Keratinocyte (primary cell): ENCODE measurements around the gene AIRE. TPM values are rescaled to one million over a fixed set of nuclear protein-coding genes. Genes with fewer than 3 reads are reported as not detected.

Experiments used
- DNase-seq: peaks from one replicate; pipeline ENCODE4 v3.0.0-alpha.2; 2011; ENCODE audit warnings: low read depth, missing footprints, low spot score
- FAIRE-seq: peaks from 2 replicates; lab custom pipeline; 2011; peaks lifted over from hg19 to GRCh38; lab: Jason Lieb, UNC
- H2AFZ ChIP-seq: 2 replicates; pipeline ENCODE4 v1.6.0; 2012; ENCODE audit warnings: low read length, control low read depth, inconsistent platforms; ENCODE audit not compliant: control insufficient read depth
- H3K27ac ChIP-seq: 2 replicates; pipeline ENCODE4 v1.5.1; 2011; ENCODE audit warnings: low read length; ENCODE audit not compliant: control insufficient read depth, insufficient read depth
- H3K27me3 ChIP-seq: 3 replicates; pipeline ENCODE4 v1.6.0; 2011; ENCODE audit warnings: low read length; ENCODE audit not compliant: control insufficient read depth, insufficient read depth; ENCODE audit errors: extremely low read depth
- H3K36me3 ChIP-seq, 2 experiments: 2 replicates in 1 of 2; 3 replicates in 1 of 2; pipeline ENCODE4 v1.5.1; 2011; ENCODE audit warnings: low read length in 2 of 2, mild to moderate bottlenecking in 1 of 2; ENCODE audit not compliant: control insufficient read depth in 2 of 2, insufficient read depth in 2 of 2; ENCODE audit errors: extremely low read depth in 1 of 2
- H3K4me1 ChIP-seq: 3 replicates; pipeline ENCODE4 v1.5.1; 2011; ENCODE audit warnings: low read length; ENCODE audit not compliant: control insufficient read depth, insufficient read depth; ENCODE audit errors: extremely low read depth
- H3K4me2 ChIP-seq: 3 replicates; pipeline ENCODE4 v1.6.0; 2011; ENCODE audit warnings: low read depth, low read length; ENCODE audit not compliant: control insufficient read depth, insufficient read depth; ENCODE audit errors: extremely low read depth
- H3K4me3 ChIP-seq, 3 experiments: fragments of 200-600 bp in 1 of 3; sonication (generic) in 1 of 3; 2 replicates in 2 of 3; 3 replicates in 1 of 3; pipeline ENCODE4 v1.5.1; 2011 to 2016; ENCODE audit warnings: low read length in 3 of 3, mild to moderate bottlenecking in 3 of 3, control low read depth in 2 of 3, inconsistent platforms in 1 of 3, low read depth in 1 of 3, mixed read lengths in 1 of 3, mixed run types in 1 of 3, moderate library complexity in 1 of 3; ENCODE audit not compliant: control insufficient read depth in 2 of 3, insufficient read depth in 2 of 3; ENCODE audit errors: extremely low read depth in 1 of 3
- H3K79me2 ChIP-seq: 2 replicates; pipeline ENCODE4 v1.6.0; 2012; ENCODE audit warnings: low read length; ENCODE audit not compliant: control insufficient read depth, insufficient read depth
- H3K9ac ChIP-seq: 3 replicates; pipeline ENCODE4 v1.6.0; 2011; ENCODE audit warnings: low read length; ENCODE audit not compliant: control insufficient read depth, insufficient read depth; ENCODE audit errors: extremely low read depth
- H3K9me1 ChIP-seq: 3 replicates; pipeline ENCODE4 v1.6.0; 2011; ENCODE audit warnings: low read length; ENCODE audit not compliant: control insufficient read depth, insufficient read depth; ENCODE audit errors: extremely low read depth
- H3K9me3 ChIP-seq: 2 replicates; pipeline ENCODE4 v1.5.1; 2012; ENCODE audit warnings: low read depth, low read length; ENCODE audit not compliant: control insufficient read depth
- H4K20me1 ChIP-seq: 3 replicates; pipeline ENCODE4 v1.6.0; 2011; ENCODE audit warnings: low read length; ENCODE audit not compliant: control insufficient read depth, insufficient read depth; ENCODE audit errors: extremely low read depth
- EZH2 ChIP-seq: IDR thresholded peaks from one replicate; pipeline ENCODE4 v1.6.1; 2012; ENCODE audit warnings: inconsistent platforms, mild to moderate bottlenecking, low read length, moderate library complexity
- dilution Hi-C: fragments of 300-500 bp; cut with MboI; formaldehyde crosslinking; loops from one replicate; pipeline ENCODE4 v1.7.0; 2020; ENCODE audit warnings: low sequenced_read_pairs; ENCODE audit not compliant: extremely low pct_ligation_motif_present
- polyA plus RNA-seq, 5 experiments: library from polyadenylated mRNA; depleted of rRNA in 3 of 5; stranded (reverse) in 3 of 5; stranded (forward) in 1 of 5; unstranded in 1 of 5; fragments of >200 nt; gene quantifications; 1 replicate in 1 of 5; 2 replicates in 3 of 5; 3 replicates in 1 of 5; pipeline versions ENCODE4 v1.2.1 to v1.2.3, GENCODE V29; 2011 to 2012; ENCODE audit warnings: missing spikeins in 2 of 5, low read depth in 1 of 5, low replicate concordance in 1 of 5
- TF ChIP-seq, protein P1 (sequence below), 3 experiments: IDR thresholded peaks in 1 of 3; conservative IDR thresholded peaks in 1 of 3; optimal IDR thresholded peaks in 1 of 3; 2 replicates in 2 of 3; 3 replicates in 1 of 3; pipeline versions ENCODE3 to v1.5.1; 2011; ENCODE audit warnings: low read length in 3 of 3, mild to moderate bottlenecking in 3 of 3, moderate library complexity in 2 of 3, control low read depth in 1 of 3, inconsistent platforms in 1 of 3; ENCODE audit not compliant: insufficient read depth in 2 of 3; ENCODE audit errors: extremely low read depth in 1 of 3

AIRE gene
- polyA plus RNA-seq, 1 donor (not counting 4 experiments of a cell fraction or from before 2014, with no cell fraction given) = not detected

DNA sequence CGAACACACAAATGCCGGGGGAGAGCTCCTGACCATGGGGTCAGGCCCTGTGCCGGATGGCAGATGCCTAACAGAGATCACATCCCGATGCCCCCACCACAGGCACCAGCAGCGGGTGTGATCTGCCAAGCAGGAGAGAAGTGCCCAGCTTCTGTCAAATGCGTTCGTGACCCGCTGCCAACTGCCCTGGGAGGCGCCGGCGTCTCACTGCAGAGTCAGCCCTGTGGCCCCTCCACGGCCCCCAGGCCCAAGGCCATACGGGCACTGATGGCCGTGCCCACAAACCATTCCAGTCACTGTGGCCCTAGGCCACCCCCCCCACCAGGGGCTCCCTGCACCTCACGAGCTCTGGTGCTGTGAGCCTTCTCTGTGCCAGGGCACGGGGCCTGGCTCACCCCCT, 45.5 kb downstream of the AIRE start:
- dilution Hi-C loops = no loop called here
- Histone ChIP-seq H4K20me1 (no peaks in the 10 kb centered on the region), H3K4me2 (no peak overlapping the region), H3K9ac (no peak overlapping the region), H3K9me3 (no peaks in the 10 kb centered on the region), H3K27ac (no peak overlapping the region), H3K9me1 (no peaks in the 10 kb centered on the region), H3K4me1 (no peaks in the 10 kb centered on the region), H3K79me2 (no peaks in the 10 kb centered on the region), H3K27me3 (no peaks in the 10 kb centered on the region), H3K36me3 (peaks cover 2 to 3% of the 10 kb centered on the region in 2 experiments), H3K4me3 (no peak overlapping the region), H2AFZ (no peak overlapping the region)
- no peak for TF ChIP-seq EZH2
- TF ChIP-seq, protein P1, sequence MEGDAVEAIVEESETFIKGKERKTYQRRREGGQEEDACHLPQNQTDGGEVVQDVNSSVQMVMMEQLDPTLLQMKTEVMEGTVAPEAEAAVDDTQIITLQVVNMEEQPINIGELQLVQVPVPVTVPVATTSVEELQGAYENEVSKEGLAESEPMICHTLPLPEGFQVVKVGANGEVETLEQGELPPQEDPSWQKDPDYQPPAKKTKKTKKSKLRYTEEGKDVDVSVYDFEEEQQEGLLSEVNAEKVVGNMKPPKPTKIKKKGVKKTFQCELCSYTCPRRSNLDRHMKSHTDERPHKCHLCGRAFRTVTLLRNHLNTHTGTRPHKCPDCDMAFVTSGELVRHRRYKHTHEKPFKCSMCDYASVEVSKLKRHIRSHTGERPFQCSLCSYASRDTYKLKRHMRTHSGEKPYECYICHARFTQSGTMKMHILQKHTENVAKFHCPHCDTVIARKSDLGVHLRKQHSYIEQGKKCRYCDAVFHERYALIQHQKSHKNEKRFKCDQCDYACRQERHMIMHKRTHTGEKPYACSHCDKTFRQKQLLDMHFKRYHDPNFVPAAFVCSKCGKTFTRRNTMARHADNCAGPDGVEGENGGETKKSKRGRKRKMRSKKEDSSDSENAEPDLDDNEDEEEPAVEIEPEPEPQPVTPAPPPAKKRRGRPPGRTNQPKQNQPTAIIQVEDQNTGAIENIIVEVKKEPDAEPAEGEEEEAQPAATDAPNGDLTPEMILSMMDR (optimal IDR thresholded peaks at IDR 0.05 in 1 of 3, IDR thresholded peaks at IDR 0.05 in 1 of 3, conservative IDR thresholded peaks at IDR 0.05 in 1 of 3; ENCODE audit: extremely low read depth in 1 of 3, insufficient read depth in 2 of 3, low read length in 3 of 3) = no peak
- DNase-seq = no peak
- FAIRE-seq = no peak

DNA sequence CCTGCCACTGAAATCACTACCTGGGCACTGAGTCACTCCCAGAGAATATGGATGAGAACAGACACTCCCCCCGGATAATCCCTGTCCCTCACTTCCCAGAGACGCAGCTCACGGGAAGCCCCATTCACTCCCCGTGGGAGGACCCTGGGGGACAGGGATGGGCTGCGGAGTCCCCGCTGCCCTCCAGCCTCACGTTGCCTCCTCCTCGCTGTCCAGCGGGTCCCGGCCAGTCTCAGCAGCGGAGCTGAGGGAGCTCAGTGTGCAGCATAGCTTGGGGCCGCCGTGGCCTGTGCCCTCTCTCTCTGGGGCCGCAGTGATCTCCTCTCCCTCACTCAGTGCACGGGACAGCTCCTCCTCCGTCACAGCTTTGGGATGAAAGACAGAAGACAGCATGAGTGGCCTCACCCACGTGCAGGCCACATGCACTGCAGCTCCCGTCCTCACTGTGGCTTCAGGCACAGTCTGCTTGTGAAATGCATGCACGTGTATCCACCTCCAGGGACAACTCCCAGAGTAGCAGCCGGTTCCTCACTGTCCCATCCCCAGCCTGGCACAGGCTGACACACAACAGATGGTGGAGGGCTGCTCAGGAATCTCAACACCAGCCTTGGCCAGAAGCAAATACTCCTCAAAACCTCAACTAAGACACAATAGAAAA, 46.1 kb downstream of the AIRE start:
- no peak overlapping the region for H3K4me2 ChIP-seq
- dilution Hi-C loops = no loop called here
- no peaks in the 10 kb centered on the region for H3K4me1 ChIP-seq
- peaks cover 2% of the 10 kb centered on the region in 2 experiments for H3K36me3 ChIP-seq
- no peak overlapping the region for H3K27ac ChIP-seq
- no peaks in the 10 kb centered on the region for H4K20me1 ChIP-seq
- TF ChIP-seq, protein P1 (optimal IDR thresholded peaks at IDR 0.05 in 1 of 3, IDR thresholded peaks at IDR 0.05 in 1 of 3, conservative IDR thresholded peaks at IDR 0.05 in 1 of 3; ENCODE audit: extremely low read depth in 1 of 3, insufficient read depth in 2 of 3, low read length in 3 of 3) = no peak
- TF ChIP-seq EZH2 = no peak
- FAIRE-seq (no peak), DNase-seq (no peak)
- no peak overlapping the region for H2AFZ ChIP-seq
- H3K9me1 ChIP-seq = no peaks in the 10 kb centered on the region
- H3K27me3 ChIP-seq = no peaks in the 10 kb centered on the region
- H3K9ac ChIP-seq = no peak overlapping the region
- H3K4me3 ChIP-seq = no peak overlapping the region
- H3K79me2 ChIP-seq = no peaks in the 10 kb centered on the region
- H3K9me3 ChIP-seq = no peaks in the 10 kb centered on the region
